AG09309 (cell line): ENCODE measurements around the gene LMX1A.

Experiments
- DNase-seq: peaks from one replicate; pipeline ENCODE4 v3.0.0-alpha.2; 2010; ENCODE audit warnings: low read depth
- H3K4me3 ChIP-seq: 2 replicates; pipeline ENCODE4 v1.5.1; 2011; ENCODE audit warnings: mild to moderate bottlenecking, low read depth, low read length, moderate library complexity; ENCODE audit not compliant: control insufficient read depth
- TF ChIP-seq, protein P1 (sequence below): IDR thresholded peaks from 2 replicates; pipeline ENCODE4 v1.5.1; 2011; ENCODE audit warnings: mild to moderate bottlenecking, low read depth, low read length, inconsistent platforms; ENCODE audit not compliant: insufficient read depth, control insufficient read depth; ENCODE audit errors: missing control alignments

LMX1A gene

GRCh38 chr1:165234149-165234548 is 122.4 kb downstream of the LMX1A start:
- no peak for DNase-seq
- no peak overlapping the region for H3K4me3 ChIP-seq
- TF ChIP-seq, protein P1, sequence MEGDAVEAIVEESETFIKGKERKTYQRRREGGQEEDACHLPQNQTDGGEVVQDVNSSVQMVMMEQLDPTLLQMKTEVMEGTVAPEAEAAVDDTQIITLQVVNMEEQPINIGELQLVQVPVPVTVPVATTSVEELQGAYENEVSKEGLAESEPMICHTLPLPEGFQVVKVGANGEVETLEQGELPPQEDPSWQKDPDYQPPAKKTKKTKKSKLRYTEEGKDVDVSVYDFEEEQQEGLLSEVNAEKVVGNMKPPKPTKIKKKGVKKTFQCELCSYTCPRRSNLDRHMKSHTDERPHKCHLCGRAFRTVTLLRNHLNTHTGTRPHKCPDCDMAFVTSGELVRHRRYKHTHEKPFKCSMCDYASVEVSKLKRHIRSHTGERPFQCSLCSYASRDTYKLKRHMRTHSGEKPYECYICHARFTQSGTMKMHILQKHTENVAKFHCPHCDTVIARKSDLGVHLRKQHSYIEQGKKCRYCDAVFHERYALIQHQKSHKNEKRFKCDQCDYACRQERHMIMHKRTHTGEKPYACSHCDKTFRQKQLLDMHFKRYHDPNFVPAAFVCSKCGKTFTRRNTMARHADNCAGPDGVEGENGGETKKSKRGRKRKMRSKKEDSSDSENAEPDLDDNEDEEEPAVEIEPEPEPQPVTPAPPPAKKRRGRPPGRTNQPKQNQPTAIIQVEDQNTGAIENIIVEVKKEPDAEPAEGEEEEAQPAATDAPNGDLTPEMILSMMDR: no peak

DNA sequence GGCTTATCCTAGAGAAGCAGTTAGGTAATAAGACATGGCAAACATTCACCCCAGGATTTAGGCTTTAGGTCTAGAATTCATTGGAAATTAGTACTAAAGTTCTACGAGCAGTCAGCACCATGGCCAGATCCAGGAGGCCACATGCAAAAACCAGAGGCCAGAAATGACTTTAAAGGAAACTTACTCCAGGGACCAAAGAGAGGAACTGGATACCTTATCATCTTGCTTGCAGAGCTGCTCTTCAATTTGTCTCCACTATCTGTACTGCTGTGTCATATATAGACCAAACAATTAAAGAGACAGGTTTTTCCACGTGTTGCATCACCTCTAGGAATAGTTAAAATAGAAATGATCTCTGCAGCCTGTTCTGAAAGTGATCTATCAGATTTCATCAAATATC is 127.8 kb downstream of the LMX1A start:
- TF ChIP-seq, protein P1: no peak
- no peak for DNase-seq
- no peak overlapping the region for H3K4me3 ChIP-seq

DNA sequence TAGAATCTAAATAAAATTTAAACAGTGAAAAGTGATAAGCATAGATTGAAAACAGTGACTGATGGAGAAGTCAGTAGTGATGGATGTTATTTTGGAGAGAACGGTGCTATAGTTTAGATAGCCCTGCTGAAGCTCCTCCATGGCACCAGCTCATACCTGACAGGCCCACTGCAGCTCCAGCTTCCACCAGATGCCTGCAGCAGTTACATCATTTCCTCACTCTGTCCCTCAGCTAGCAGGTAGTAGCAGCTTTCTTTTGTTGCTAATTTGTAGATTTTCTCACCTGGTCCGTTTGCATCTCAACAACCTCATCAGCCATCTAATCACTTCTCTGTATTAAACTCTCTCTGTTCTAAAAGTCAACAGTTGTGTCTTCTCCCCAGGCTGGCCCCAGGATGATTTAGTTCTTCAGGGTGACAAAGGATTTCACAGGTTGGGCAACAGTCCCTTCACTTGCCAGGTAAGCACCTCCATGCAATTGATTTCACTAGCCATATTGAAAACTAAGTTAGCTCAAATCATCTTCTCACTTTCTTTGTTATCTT is 128.3 kb downstream of the LMX1A start:
- H3K4me3 ChIP-seq: no peak overlapping the region
- TF ChIP-seq, protein P1: no peak
- DNase-seq: no peak

- H3K4me3 ChIP-seq: no peak overlapping the region
- TF ChIP-seq, protein P1: no peak
- DNase-seq: no peak
Observed at GRCh38 chr1:165226326-165226725, 130.2 kb downstream of the LMX1A start.

GRCh38 chr1:165225650-165226049 is 130.9 kb downstream of the LMX1A start:
- no peak for DNase-seq
- TF ChIP-seq, protein P1: no peak
- H3K4me3 ChIP-seq: no peak overlapping the region

- no peak overlapping the region for H3K4me3 ChIP-seq
- TF ChIP-seq, protein P1: no peak
- DNase-seq: no peak
Observed at GRCh38 chr1:165225062-165225461, 131.5 kb downstream of the LMX1A start.

GRCh38 chr1:165224504-165224903 is 132.0 kb downstream of the LMX1A start:
- DNase-seq: no peak
- no peak overlapping the region for H3K4me3 ChIP-seq
- TF ChIP-seq, protein P1: no peak
